Fibroblast of lung (primary cell): Measurements from ENCODE around the gene RDH11.

ENCODE experiments used
- CTCF ChIP-seq, 2 donors: IDR thresholded peaks in 1 of 2; conservative IDR thresholded peaks in 1 of 2; 1 replicate in 1 of 2; 2 replicates in 1 of 2; pipeline ENCODE4 v1.5.1; 2011 to 2012; ENCODE audit warnings: low read length in 2 of 2, control low read depth in 1 of 2, inconsistent platforms in 1 of 2, low read depth in 1 of 2, mild to moderate bottlenecking in 1 of 2
- EZH2 ChIP-seq: IDR thresholded peaks from 2 replicates; pipeline ENCODE4 v1.5.1; 2012; ENCODE audit warnings: low read length, control low read depth, mild to moderate bottlenecking; ENCODE audit errors: missing control alignments

DNA sequence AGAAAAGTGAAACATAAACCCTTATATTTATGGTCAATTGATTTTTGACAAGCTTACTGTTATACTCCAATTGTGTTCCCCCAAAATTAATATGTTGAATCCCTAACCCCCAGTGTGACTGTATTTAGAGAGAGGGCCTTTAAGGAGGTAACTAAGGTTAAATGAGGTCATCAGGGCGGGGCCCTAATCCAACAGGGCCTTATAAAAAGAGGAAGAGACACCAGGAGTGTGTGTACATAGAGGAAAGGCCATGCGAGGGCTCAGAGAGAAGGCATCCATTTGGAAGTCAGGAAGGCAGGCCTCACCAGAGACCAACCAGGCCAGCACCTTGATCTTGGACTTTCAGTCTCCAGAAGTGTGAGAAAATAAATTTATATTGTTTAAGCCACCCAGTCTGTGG lies 14.6 kb downstream of the RDH11 start:
- no peak for TF ChIP-seq CTCF (conservative IDR thresholded peaks at IDR 0.05 in 1 of 2, IDR thresholded peaks at IDR 0.05 in 1 of 2; ENCODE audit: low read depth in 1 of 2, low read length in 2 of 2)
- no peak for TF ChIP-seq EZH2
